ENCODE results near the gene ADAMTS2.

ADAMTS2 gene

GRCh38 chr5:179345433-179346321 lies at the start of gene ADAMTS2:
Gene ADAMTS2, minus strand, starts transcription at chr5:179345461. Its CDS starts 133 bp downstream, at chr5:179345328.
- H3K4me3 Mint-ChIP-seq = peak within 1 kb of the TSS; percentile 29 to 47
- peaks cover 62 to 66% of the 10 kb centered on the region in 2 donors for H3K27me3 Mint-ChIP-seq
- no peaks in the 10 kb centered on the region for H3K9me3 Mint-ChIP-seq
- peaks cover 11 to 12% of the 10 kb centered on the region in 2 donors for H3K4me1 Mint-ChIP-seq
- ATAC-seq (replicated peaks) = peak; percentile 43 to 48
- H3K36me3 Mint-ChIP-seq = no peaks in the 10 kb centered on the region
- DNase-seq = no peak
- H3K27ac Mint-ChIP-seq = no peak within 1 kb of the TSS

DNA sequence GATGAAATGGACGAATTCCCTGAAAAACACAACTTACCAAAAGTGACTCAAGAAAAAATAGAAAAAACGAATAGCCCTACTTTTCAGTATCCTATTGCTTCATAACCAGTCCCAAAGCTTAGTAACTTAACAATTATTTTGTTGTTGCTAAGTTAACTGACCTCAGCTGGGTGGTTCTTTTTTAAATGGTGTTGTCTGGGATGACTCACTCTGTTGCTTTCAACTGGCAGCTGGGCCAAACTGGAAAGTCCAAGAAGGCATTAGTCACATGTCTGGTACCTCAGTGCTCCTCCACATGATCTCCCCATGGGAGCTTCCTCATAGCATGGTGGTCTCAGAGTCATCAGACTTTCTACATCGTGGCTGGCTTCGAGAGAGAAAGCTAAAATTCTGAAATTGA lies 47.8 kb upstream of the ADAMTS2 start:
- no peak for ATAC-seq (replicated peaks)
- no peaks in the 10 kb centered on the region for H3K4me1 Mint-ChIP-seq
- H3K36me3 Mint-ChIP-seq = peaks cover 4 to 13% of the 10 kb centered on the region in 2 donors
- DNase-seq = no peak
- peaks cover 0 to 11% of the 10 kb centered on the region in 2 donors for H3K27me3 Mint-ChIP-seq
- no peak overlapping the region for H3K4me3 Mint-ChIP-seq
- no peak overlapping the region for H3K27ac Mint-ChIP-seq
- H3K9me3 Mint-ChIP-seq = peaks cover 34 to 40% of the 10 kb centered on the region in 2 donors

DNA sequence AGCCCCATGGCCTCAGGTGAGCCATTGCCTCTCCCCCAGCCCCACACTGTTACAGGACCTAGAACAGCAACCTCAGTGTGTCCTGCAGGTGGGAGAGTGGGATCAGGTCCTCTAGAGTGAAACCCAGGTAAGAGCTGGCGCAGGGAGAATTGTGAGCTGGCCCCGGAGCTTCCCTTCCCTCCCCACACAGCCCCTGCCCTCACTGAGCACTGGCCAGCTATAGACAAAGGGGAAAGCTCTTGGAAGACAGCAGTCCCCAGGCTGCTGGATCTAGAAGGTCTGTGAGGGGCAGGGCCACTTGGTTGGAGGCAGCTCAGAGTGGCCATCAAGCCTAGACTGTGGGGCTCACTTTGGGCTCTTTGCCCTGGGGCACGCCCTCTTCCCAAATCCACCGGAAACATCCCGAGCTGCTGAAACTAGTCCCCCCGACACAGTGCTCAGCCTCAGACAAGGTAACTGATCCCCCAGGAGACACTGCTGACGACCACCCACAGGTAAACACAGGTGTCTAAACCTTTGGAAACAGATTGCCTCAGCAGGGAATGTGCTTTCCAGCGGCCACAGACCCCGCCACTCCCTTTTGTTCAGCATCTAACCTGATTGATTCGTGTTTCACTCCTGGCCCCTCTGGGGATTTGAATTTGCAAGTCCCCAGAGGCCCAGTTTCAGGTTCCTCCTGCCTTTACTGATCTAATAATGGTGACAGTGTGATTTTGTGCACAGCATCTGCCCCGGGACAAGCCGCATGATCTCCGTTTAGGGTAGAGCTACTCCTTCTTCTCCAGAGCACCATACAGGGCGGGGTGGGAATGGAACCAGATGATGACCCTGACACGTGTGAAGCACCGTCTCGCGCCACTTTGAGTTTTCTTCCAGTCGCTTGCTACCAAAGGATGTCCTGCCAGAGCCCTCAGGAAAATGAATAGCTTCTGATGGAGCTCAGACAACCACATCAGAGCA lies 42.2 kb upstream of the ADAMTS2 start:
- peaks cover 13 to 17% of the 10 kb centered on the region in 2 donors for H3K27me3 Mint-ChIP-seq
- no peak overlapping the region for H3K4me3 Mint-ChIP-seq
- ATAC-seq (replicated peaks) = no peak
- no peak overlapping the region for H3K27ac Mint-ChIP-seq
- no peak for DNase-seq
- H3K36me3 Mint-ChIP-seq = peaks cover 4 to 7% of the 10 kb centered on the region in 2 donors
- H3K9me3 Mint-ChIP-seq = peaks cover 18% of the 10 kb centered on the region in 2 donors
- H3K4me1 Mint-ChIP-seq = no peaks in the 10 kb centered on the region

- Mint-ChIP-seq H3K27ac (no peak overlapping the region), H3K27me3 (peaks cover 13 to 17% of the 10 kb centered on the region in 2 donors), H3K36me3 (peaks cover 4 to 7% of the 10 kb centered on the region in 2 donors), H3K4me1 (no peaks in the 10 kb centered on the region), H3K9me3 (peaks cover 18% of the 10 kb centered on the region in 2 donors), H3K4me3 (no peak overlapping the region)
- ATAC-seq (replicated peaks) = no peak
- no peak for DNase-seq
These were observed 40.7 kb upstream of the ADAMTS2 start for GRCh38 chr5:179385914-179386313.

GRCh38 chr5:179382486-179382885 lies 37.2 kb upstream of the ADAMTS2 start:
- ATAC-seq (replicated peaks) = no peak
- DNase-seq = no peak
- H3K27me3 Mint-ChIP-seq = peaks cover 5 to 8% of the 10 kb centered on the region in 2 donors
- H3K9me3 Mint-ChIP-seq = peaks cover 2 to 3% of the 10 kb centered on the region in 2 donors
- H3K4me3 Mint-ChIP-seq = no peak overlapping the region
- no peaks in the 10 kb centered on the region for H3K4me1 Mint-ChIP-seq
- H3K27ac Mint-ChIP-seq = no peak overlapping the region
- no peaks in the 10 kb centered on the region for H3K36me3 Mint-ChIP-seq

- Mint-ChIP-seq H3K27ac (no peak overlapping the region), H3K36me3 (no peaks in the 10 kb centered on the region), H3K4me3 (no peak overlapping the region), H3K4me1 (no peaks in the 10 kb centered on the region), H3K9me3 (peaks cover 2 to 3% of the 10 kb centered on the region in 2 donors), H3K27me3 (no peaks in the 10 kb centered on the region)
- ATAC-seq (replicated peaks) (no peak), DNase-seq (no peak)
These were observed 36.4 kb upstream of the ADAMTS2 start for GRCh38 chr5:179381691-179382090.

GRCh38 chr5:179380211-179381035 lies 35.2 kb upstream of the ADAMTS2 start:
- H3K36me3 Mint-ChIP-seq = no peaks in the 10 kb centered on the region
- H3K4me3 Mint-ChIP-seq = no peak overlapping the region
- DNase-seq (no peak), ATAC-seq (replicated peaks) (no peak)
- no peaks in the 10 kb centered on the region for H3K27me3 Mint-ChIP-seq
- H3K27ac Mint-ChIP-seq = no peak overlapping the region
- H3K4me1 Mint-ChIP-seq = no peaks in the 10 kb centered on the region
- peaks cover 2 to 3% of the 10 kb centered on the region in 2 donors for H3K9me3 Mint-ChIP-seq

DNA sequence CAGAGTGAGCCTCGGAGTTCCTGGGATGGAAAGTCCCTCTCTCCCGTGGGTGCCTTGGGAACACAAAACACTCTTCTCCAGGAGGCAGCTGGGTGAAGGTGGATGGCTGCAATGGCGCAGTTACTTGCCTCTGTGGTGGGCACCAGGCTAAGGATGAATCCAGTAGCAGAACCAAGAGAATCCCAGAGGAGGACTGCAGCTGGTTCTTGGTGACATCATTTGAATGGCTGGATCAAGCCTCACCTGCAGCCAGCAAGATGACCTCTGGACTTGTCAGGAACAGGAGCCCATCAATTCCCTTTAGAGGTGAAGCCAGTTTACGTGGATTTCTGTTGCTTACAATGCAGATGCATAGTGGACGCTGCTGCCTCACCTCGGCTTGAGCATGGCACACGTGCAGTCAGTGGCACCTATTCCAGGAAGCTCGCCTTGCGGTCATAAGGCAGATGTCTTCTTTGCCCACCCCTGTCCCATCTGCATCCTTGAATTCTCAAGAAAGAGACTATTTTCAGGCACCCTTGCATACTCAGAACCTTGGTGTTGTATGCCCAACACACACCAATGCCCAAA lies 34.1 kb upstream of the ADAMTS2 start:
- no peak for ATAC-seq (replicated peaks)
- H3K36me3 Mint-ChIP-seq = no peaks in the 10 kb centered on the region

GRCh38 chr5:179378441-179379271 lies 33.4 kb upstream of the ADAMTS2 start:
- H3K9me3 Mint-ChIP-seq = peaks cover 2 to 3% of the 10 kb centered on the region in 2 donors
- DNase-seq (no peak), ATAC-seq (replicated peaks) (no peak)
- H3K36me3 Mint-ChIP-seq = no peaks in the 10 kb centered on the region
- no peak overlapping the region for H3K4me3 Mint-ChIP-seq
- H3K27me3 Mint-ChIP-seq = peaks cover 0 to 5% of the 10 kb centered on the region in 2 donors
- H3K4me1 Mint-ChIP-seq = no peaks in the 10 kb centered on the region
- no peak overlapping the region for H3K27ac Mint-ChIP-seq

More for the DNA sequence above, 34.1 kb upstream of the ADAMTS2 start:
- H3K27me3 Mint-ChIP-seq = no peaks in the 10 kb centered on the region
- no peak overlapping the region for H3K4me3 Mint-ChIP-seq
- no peaks in the 10 kb centered on the region for H3K4me1 Mint-ChIP-seq
- DNase-seq = no peak
- peaks cover 2 to 3% of the 10 kb centered on the region in 2 donors for H3K9me3 Mint-ChIP-seq
- H3K27ac Mint-ChIP-seq = no peak overlapping the region

DNA sequence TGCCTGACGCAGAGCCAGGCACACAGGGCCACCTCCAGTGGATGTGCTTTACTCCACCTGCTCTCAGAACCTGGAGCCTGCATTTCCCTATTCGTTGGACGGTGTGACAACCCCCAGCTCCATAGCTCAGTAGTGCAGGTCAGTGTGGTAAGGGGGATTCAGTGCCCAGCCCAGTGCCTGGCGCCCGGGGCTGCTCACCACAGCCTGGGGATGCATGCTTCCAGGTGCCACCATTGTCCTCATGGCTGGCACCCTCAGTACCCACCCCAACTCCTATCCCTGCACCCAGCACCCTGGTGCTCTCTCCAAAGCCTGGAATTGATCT lies 32.8 kb upstream of the ADAMTS2 start:
- no peak overlapping the region for H3K27ac Mint-ChIP-seq
- ATAC-seq (replicated peaks) (no peak), DNase-seq (no peak)
- H3K9me3 Mint-ChIP-seq = peaks cover 2 to 3% of the 10 kb centered on the region in 2 donors
- no peaks in the 10 kb centered on the region for H3K4me1 Mint-ChIP-seq
- H3K4me3 Mint-ChIP-seq = no peak overlapping the region
- no peaks in the 10 kb centered on the region for H3K36me3 Mint-ChIP-seq
- H3K27me3 Mint-ChIP-seq = peaks cover 0 to 5% of the 10 kb centered on the region in 2 donors

- Mint-ChIP-seq H3K9me3 (peaks cover 2 to 3% of the 10 kb centered on the region in 2 donors), H3K27me3 (peaks cover 0 to 5% of the 10 kb centered on the region in 2 donors), H3K27ac (no peak overlapping the region), H3K36me3 (no peaks in the 10 kb centered on the region), H3K4me3 (no peak overlapping the region), H3K4me1 (no peaks in the 10 kb centered on the region)
- DNase-seq (no peak), ATAC-seq (replicated peaks) (no peak)
These were observed 32.3 kb upstream of the ADAMTS2 start for GRCh38 chr5:179377421-179378115.

DNA sequence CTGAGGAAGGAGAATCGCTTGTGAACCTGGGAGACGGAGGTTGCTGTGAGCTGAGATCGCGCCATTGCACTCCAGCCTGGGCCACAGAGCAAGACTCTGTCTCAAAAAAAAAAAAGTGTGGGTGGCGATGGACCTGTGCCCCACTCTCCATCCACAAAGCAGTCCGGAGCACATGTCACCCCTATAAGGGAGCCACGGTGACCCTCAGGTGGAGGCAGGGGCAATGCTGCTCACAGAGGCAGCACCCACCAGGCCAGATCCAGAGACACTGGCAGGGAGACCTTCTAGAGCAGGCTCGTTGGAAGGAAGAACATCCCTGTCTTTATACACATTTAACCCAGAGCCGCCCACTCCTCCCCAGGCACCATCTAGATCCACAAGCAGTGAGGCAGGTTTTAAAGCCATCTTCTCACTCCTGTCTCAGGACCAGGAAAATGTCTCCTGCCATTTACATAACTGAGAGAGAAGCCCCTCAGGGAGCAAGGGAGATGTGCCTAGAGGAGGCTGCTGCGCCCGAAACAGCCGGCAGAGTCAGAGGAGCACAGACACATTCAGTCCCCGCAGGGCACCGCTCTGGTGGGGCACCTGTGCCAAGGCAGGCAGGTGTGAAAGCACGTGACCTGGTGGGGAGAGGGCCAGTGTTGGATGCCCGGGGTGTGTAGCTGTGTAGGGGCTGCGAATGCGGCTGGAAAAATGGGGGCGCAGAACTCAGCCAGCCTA lies 31.6 kb upstream of the ADAMTS2 start:
- ATAC-seq (replicated peaks) (no peak), DNase-seq (no peak)
- peaks cover 0 to 2% of the 10 kb centered on the region in 2 donors for H3K9me3 Mint-ChIP-seq
- peaks cover 0 to 5% of the 10 kb centered on the region in 2 donors for H3K27me3 Mint-ChIP-seq
- H3K4me1 Mint-ChIP-seq = no peaks in the 10 kb centered on the region
- no peak overlapping the region for H3K4me3 Mint-ChIP-seq
- H3K27ac Mint-ChIP-seq = no peak overlapping the region
- H3K36me3 Mint-ChIP-seq = no peaks in the 10 kb centered on the region
